Activated CD4-positive, alpha-beta T cell treated with anti-CD3 and anti-CD28 coated beads, Interleukin-2, Interleukin-4, amounts not matched to agents 100 ng/mL and 50 ng/mL, durations not matched to agents 16 hours and 8 hours (primary cell): ENCODE data around the gene PALLD.

Experiments
- DNase-seq: peaks from one replicate; pipeline ENCODE4 v3.0.0-alpha.2; 2020; ENCODE audit warnings: low spot score

PALLD gene

GRCh38 chr4:168765726-168766125 is 268.9 kb downstream of the PALLD start:
- DNase-seq: no peak

GRCh38 chr4:168766604-168767316 is 269.9 kb downstream of the PALLD start:
- no peak for DNase-seq

- DNase-seq: no peak
Measured at GRCh38 chr4:168769416-168769815, 272.6 kb downstream of the PALLD start.

- DNase-seq: no peak
Measured at GRCh38 chr4:168769837-168770236, 273.0 kb downstream of the PALLD start.

GRCh38 chr4:168771251-168771650 is 274.4 kb downstream of the PALLD start:
- DNase-seq: no peak

GRCh38 chr4:168773388-168774195 is 276.7 kb downstream of the PALLD start:
- no peak for DNase-seq

- DNase-seq: no peak
Measured at GRCh38 chr4:168776382-168776781, 279.5 kb downstream of the PALLD start.

GRCh38 chr4:168777277-168777965 is 280.6 kb downstream of the PALLD start:
- no peak for DNase-seq

- no peak for DNase-seq
Measured at GRCh38 chr4:168781341-168781740, 284.5 kb downstream of the PALLD start.

GRCh38 chr4:168781926-168782325 is 285.1 kb downstream of the PALLD start:
- DNase-seq: no peak

- no peak for DNase-seq
Measured at GRCh38 chr4:168782439-168782838, 285.6 kb downstream of the PALLD start.

- no peak for DNase-seq
Measured at GRCh38 chr4:168784786-168785461, 288.1 kb downstream of the PALLD start.

GRCh38 chr4:168787334-168787733 is 290.5 kb downstream of the PALLD start:
- no peak for DNase-seq

- DNase-seq: no peak
Measured at GRCh38 chr4:168787801-168788595, 291.1 kb downstream of the PALLD start.

- no peak for DNase-seq
Measured at GRCh38 chr4:168790898-168791297, 294.0 kb downstream of the PALLD start.

- DNase-seq: no peak
Measured at GRCh38 chr4:168791376-168791775, 294.5 kb downstream of the PALLD start.

GRCh38 chr4:168793542-168793941 is 296.7 kb downstream of the PALLD start:
- DNase-seq: no peak

GRCh38 chr4:168794092-168794707 is 297.3 kb downstream of the PALLD start:
- no peak for DNase-seq

- no peak for DNase-seq
Measured at GRCh38 chr4:168794881-168795280, 298.0 kb downstream of the PALLD start.

- DNase-seq: no peak
Measured at GRCh38 chr4:168795346-168795745, 298.5 kb downstream of the PALLD start.
